ENCODE results near the gene FOXR2. TPM values are rescaled to one million over a fixed set of nuclear protein-coding genes. Genes with fewer than 3 reads are reported as not detected.

Gene FOXR2
- 0.22 TPM for polyA plus RNA-seq
- long read RNA-seq, donor 1, result 0 reads
- long read RNA-seq, donor 2, result 0 reads
- long read RNA-seq, donor 3, result 0 reads
- long read RNA-seq, donor 4, result 0 reads
- long read RNA-seq, donor 5, result 0 reads
- long read RNA-seq, donor 6, result 0 reads
- long read RNA-seq, donor 7, result 0 reads
- long read RNA-seq, donor 8, result 0 reads
- long read RNA-seq, donor 9, result 0 reads
- long read RNA-seq, donor 10, result 0 reads
- long read RNA-seq, donor 11, result 0 reads

DNA sequence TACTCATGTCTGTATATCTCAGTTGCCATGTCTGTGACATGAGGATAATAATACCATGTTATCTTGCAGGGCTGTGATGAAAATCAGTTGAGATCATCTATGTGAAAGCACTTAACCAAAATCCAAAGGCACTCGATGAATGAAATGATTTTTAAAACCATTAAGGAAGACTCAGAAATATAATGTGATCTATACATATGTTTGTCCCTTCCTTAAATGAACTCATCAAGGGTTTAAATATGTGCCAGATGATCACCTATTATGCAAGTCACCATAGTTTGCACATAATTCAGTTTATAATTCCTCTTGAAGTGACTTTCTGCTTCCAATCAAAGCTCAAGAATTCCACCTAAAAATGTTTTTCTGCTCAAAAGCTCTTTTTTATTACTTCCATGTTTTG, at the start of gene FOXR2:
Gene FOXR2, plus strand, starts transcription at position 301 of the 400 bp plus-strand sequence. CDS start 312 bp downstream, outside the sequence.
- no peaks in the 10 kb centered on the region for H3K36me3 ChIP-seq (ENCODE audit: control insufficient read depth, insufficient read depth, low read length)
- H3K4me3 ChIP-seq (ENCODE audit: low read length), result no peak within 1 kb of the TSS
- no peaks in the 10 kb centered on the region for H3K9me3 ChIP-seq (ENCODE audit: control insufficient read depth, low read depth, low read length)
- H3K27ac ChIP-seq (ENCODE audit: low read length), result no peak within 1 kb of the TSS
- WGBS (ENCODE audit: insufficient coverage, low lambda C conversion rate), result no CpG with 5 or more reads among the region's 1 CpG
- no peaks in the 10 kb centered on the region for H3K4me1 ChIP-seq (ENCODE audit: control insufficient read depth, insufficient read depth, low read length)
- H3K27me3 ChIP-seq (ENCODE audit: control insufficient read depth, insufficient read depth, low read length), result no peaks in the 10 kb centered on the region
- no peak for DNase-seq

- no peaks in the 10 kb centered on the region for H3K36me3 ChIP-seq (ENCODE audit: control insufficient read depth, insufficient read depth, low read length)
- no peaks in the 10 kb centered on the region for H3K27me3 ChIP-seq (ENCODE audit: control insufficient read depth, insufficient read depth, low read length)
- H3K27ac ChIP-seq (ENCODE audit: low read length), result no peak overlapping the region
- H3K4me1 ChIP-seq (ENCODE audit: control insufficient read depth, insufficient read depth, low read length), result no peaks in the 10 kb centered on the region
- no peak overlapping the region for H3K4me3 ChIP-seq (ENCODE audit: low read length)
- H3K9me3 ChIP-seq (ENCODE audit: control insufficient read depth, low read depth, low read length), result peaks cover 2% of the 10 kb centered on the region
- no peak for DNase-seq
Observed at GRCh38 chrX:55579115-55579514, 44.1 kb upstream of the FOXR2 start.

GRCh38 chrX:55582447-55582846, 40.8 kb upstream of the FOXR2 start:
- WGBS (ENCODE audit: insufficient coverage, low lambda C conversion rate), result no CpG with 5 or more reads among the region's 1 CpG
- H3K36me3 ChIP-seq (ENCODE audit: control insufficient read depth, insufficient read depth, low read length), result no peaks in the 10 kb centered on the region
- H3K9me3 ChIP-seq (ENCODE audit: control insufficient read depth, low read depth, low read length), result peaks cover 2% of the 10 kb centered on the region
- no peaks in the 10 kb centered on the region for H3K27me3 ChIP-seq (ENCODE audit: control insufficient read depth, insufficient read depth, low read length)
- no peaks in the 10 kb centered on the region for H3K4me1 ChIP-seq (ENCODE audit: control insufficient read depth, insufficient read depth, low read length)
- no peak overlapping the region for H3K27ac ChIP-seq (ENCODE audit: low read length)
- no peak for DNase-seq
- no peak overlapping the region for H3K4me3 ChIP-seq (ENCODE audit: low read length)

DNA sequence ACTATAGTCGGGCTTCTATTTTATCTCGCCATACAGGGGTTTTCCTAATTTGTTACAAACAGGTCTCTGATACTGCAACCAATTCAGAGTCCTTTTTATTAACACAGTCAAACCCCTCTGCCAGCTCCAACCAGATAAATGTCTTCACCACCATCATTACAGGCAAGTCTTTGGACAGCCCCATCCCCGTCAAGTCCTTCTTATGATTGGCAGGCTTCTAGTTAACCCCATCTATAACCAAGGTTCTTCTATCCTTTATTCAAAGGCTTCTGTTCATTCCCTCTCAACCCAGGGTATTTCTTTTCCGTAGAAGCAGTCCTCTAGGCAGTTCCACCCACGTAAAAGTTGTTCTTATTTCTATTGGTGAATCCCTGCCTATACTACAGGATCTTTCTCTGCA, 29.9 kb upstream of the FOXR2 start:
- no CpG with 5 or more reads among the region's 5 CpGs for WGBS (ENCODE audit: insufficient coverage, low lambda C conversion rate)
- H3K27ac ChIP-seq (ENCODE audit: low read length), result no peak overlapping the region
- no peaks in the 10 kb centered on the region for H3K36me3 ChIP-seq (ENCODE audit: control insufficient read depth, insufficient read depth, low read length)
- H3K9me3 ChIP-seq (ENCODE audit: control insufficient read depth, low read depth, low read length), result no peaks in the 10 kb centered on the region
- no peak for DNase-seq
- no peak overlapping the region for H3K4me3 ChIP-seq (ENCODE audit: low read length)
- no peaks in the 10 kb centered on the region for H3K27me3 ChIP-seq (ENCODE audit: control insufficient read depth, insufficient read depth, low read length)
- no peaks in the 10 kb centered on the region for H3K4me1 ChIP-seq (ENCODE audit: control insufficient read depth, insufficient read depth, low read length)

DNA sequence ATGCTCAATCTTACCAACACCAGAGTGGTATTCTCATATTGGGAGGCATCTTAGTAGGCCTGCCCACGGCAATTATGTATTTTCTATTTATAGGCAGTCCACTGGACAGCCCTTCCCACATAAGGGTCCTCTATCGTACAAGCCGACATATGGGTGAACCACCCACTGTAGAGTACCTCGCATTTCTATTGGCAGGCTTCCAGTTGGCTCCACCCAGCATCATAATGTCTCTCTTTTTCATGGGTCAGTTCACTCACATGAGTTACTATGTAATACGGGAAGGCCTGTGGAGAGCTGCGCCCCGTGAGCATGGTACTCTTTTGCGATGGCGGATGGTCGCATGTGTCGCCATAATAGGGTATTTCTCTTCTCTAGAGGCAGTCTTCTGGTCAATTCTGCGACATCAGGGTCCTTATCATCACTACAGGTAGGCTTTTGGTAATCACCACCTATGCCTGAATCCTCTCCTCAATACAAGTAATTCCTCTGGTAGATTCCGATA, 29.4 kb upstream of the FOXR2 start:
- H3K27me3 ChIP-seq (ENCODE audit: control insufficient read depth, insufficient read depth, low read length), result no peaks in the 10 kb centered on the region
- no peak for DNase-seq
- no peak overlapping the region for H3K4me3 ChIP-seq (ENCODE audit: low read length)
- no peaks in the 10 kb centered on the region for H3K36me3 ChIP-seq (ENCODE audit: control insufficient read depth, insufficient read depth, low read length)
- H3K4me1 ChIP-seq (ENCODE audit: control insufficient read depth, insufficient read depth, low read length), result no peaks in the 10 kb centered on the region
- H3K27ac ChIP-seq (ENCODE audit: low read length), result no peak overlapping the region
- no peaks in the 10 kb centered on the region for H3K9me3 ChIP-seq (ENCODE audit: control insufficient read depth, low read depth, low read length)
- no CpG with 5 or more reads among the region's 13 CpGs for WGBS (ENCODE audit: insufficient coverage, low lambda C conversion rate)

DNA sequence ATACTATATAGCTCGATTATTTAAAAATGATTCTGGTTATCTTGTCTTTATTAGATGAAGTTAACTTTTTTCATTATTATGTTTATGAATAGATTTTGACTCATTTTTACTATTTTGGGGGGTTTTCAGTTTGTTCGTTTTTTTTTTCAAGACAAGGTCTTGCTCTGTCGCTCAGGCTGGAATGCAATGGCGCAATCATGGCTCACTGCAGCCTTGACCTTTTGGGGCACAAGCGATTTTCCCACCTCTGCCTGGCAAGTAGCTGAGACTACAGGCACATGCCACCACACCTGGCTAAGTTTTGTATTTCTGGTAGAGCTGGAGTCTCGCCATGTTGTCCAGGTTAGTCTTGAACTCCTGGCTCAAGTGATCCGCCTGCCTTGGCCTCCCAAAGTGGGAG, 24.9 kb upstream of the FOXR2 start:
- whole genome bisulfite sequencing (ENCODE audit: insufficient coverage, low lambda C conversion rate), result no CpG with 5 or more reads among the region's 7 CpGs
- DNase-seq, result no peak
- no peak overlapping the region for H3K27ac ChIP-seq (ENCODE audit: low read length)
- H3K27me3 ChIP-seq (ENCODE audit: control insufficient read depth, insufficient read depth, low read length), result no peaks in the 10 kb centered on the region
- no peaks in the 10 kb centered on the region for H3K36me3 ChIP-seq (ENCODE audit: control insufficient read depth, insufficient read depth, low read length)
- no peak overlapping the region for H3K4me3 ChIP-seq (ENCODE audit: low read length)
- H3K4me1 ChIP-seq (ENCODE audit: control insufficient read depth, insufficient read depth, low read length), result no peaks in the 10 kb centered on the region
- H3K9me3 ChIP-seq (ENCODE audit: control insufficient read depth, low read depth, low read length), result no peaks in the 10 kb centered on the region

GRCh38 chrX:55619547-55619946, 3.7 kb upstream of the FOXR2 start:
- H3K27me3 ChIP-seq (ENCODE audit: control insufficient read depth, insufficient read depth, low read length), result no peaks in the 10 kb centered on the region
- WGBS (ENCODE audit: insufficient coverage, low lambda C conversion rate), result 86% methylated on average over 1 of the region's 2 CpGs
- H3K4me3 ChIP-seq (ENCODE audit: low read length), result no peak overlapping the region
- H3K9me3 ChIP-seq (ENCODE audit: control insufficient read depth, low read depth, low read length), result no peaks in the 10 kb centered on the region
- DNase-seq, result no peak
- H3K27ac ChIP-seq (ENCODE audit: low read length), result no peak overlapping the region
- H3K4me1 ChIP-seq (ENCODE audit: control insufficient read depth, insufficient read depth, low read length), result no peaks in the 10 kb centered on the region
- H3K36me3 ChIP-seq (ENCODE audit: control insufficient read depth, insufficient read depth, low read length), result no peaks in the 10 kb centered on the region

GRCh38 chrX:55624403-55624802, 1.2 kb downstream of the FOXR2 start:
- Histone ChIP-seq H3K27ac (ENCODE audit: low read length) (no peak overlapping the region), H3K4me3 (ENCODE audit: low read length) (no peak overlapping the region), H3K36me3 (ENCODE audit: control insufficient read depth, insufficient read depth, low read length) (no peaks in the 10 kb centered on the region), H3K9me3 (ENCODE audit: control insufficient read depth, low read depth, low read length) (no peaks in the 10 kb centered on the region), H3K27me3 (ENCODE audit: control insufficient read depth, insufficient read depth, low read length) (no peaks in the 10 kb centered on the region), H3K4me1 (ENCODE audit: control insufficient read depth, insufficient read depth, low read length) (no peaks in the 10 kb centered on the region)
- no CpG with 5 or more reads among the region's 5 CpGs for WGBS (ENCODE audit: insufficient coverage, low lambda C conversion rate)
- DNase-seq, result no peak

GRCh38 chrX:55636109-55636508, 12.9 kb downstream of the FOXR2 start:
- no peaks in the 10 kb centered on the region for H3K36me3 ChIP-seq (ENCODE audit: control insufficient read depth, insufficient read depth, low read length)
- H3K4me1 ChIP-seq (ENCODE audit: control insufficient read depth, insufficient read depth, low read length), result no peaks in the 10 kb centered on the region
- H3K27ac ChIP-seq (ENCODE audit: low read length), result no peak overlapping the region
- WGBS (ENCODE audit: insufficient coverage, low lambda C conversion rate), result no CpG with 5 or more reads among the region's 8 CpGs
- no peaks in the 10 kb centered on the region for H3K9me3 ChIP-seq (ENCODE audit: control insufficient read depth, low read depth, low read length)
- no peak overlapping the region for H3K4me3 ChIP-seq (ENCODE audit: low read length)
- DNase-seq, result no peak
- no peaks in the 10 kb centered on the region for H3K27me3 ChIP-seq (ENCODE audit: control insufficient read depth, insufficient read depth, low read length)

DNA sequence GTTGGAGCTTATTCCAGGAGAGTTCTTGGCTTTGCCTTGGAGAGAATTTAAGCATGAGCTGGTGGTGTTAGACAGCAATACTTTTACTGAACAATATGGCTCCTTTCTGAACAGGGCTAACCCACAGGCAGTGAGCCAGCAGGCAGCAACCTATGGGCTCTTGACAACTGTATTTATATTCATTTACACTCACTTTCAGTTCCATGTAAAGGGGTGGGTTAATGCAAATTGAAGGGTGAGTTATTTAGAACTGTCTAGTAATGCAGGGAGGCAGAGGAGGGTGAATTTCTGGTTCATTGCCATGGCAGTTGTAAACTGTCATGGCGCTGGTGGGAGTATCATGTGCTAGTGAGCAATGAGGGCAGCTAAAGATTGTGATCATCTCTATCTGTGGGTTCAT, 15.7 kb downstream of the FOXR2 start:
- Histone ChIP-seq H3K4me3 (ENCODE audit: low read length) (no peak overlapping the region), H3K4me1 (ENCODE audit: control insufficient read depth, insufficient read depth, low read length) (no peaks in the 10 kb centered on the region), H3K36me3 (ENCODE audit: control insufficient read depth, insufficient read depth, low read length) (no peaks in the 10 kb centered on the region), H3K27ac (ENCODE audit: low read length) (no peak overlapping the region), H3K9me3 (ENCODE audit: control insufficient read depth, low read depth, low read length) (no peaks in the 10 kb centered on the region), H3K27me3 (ENCODE audit: control insufficient read depth, insufficient read depth, low read length) (no peaks in the 10 kb centered on the region)
- no peak for DNase-seq
- no CpG with 5 or more reads among the region's 1 CpG for WGBS (ENCODE audit: insufficient coverage, low lambda C conversion rate)

GRCh38 chrX:55640854-55641253, 17.7 kb downstream of the FOXR2 start:
- WGBS (ENCODE audit: insufficient coverage, low lambda C conversion rate), result no CpG with 5 or more reads among the region's 4 CpGs
- Histone ChIP-seq H3K4me3 (ENCODE audit: low read length) (no peak overlapping the region), H3K27ac (ENCODE audit: low read length) (no peak overlapping the region), H3K27me3 (ENCODE audit: control insufficient read depth, insufficient read depth, low read length) (no peaks in the 10 kb centered on the region), H3K9me3 (ENCODE audit: control insufficient read depth, low read depth, low read length) (no peaks in the 10 kb centered on the region), H3K4me1 (ENCODE audit: control insufficient read depth, insufficient read depth, low read length) (no peaks in the 10 kb centered on the region), H3K36me3 (ENCODE audit: control insufficient read depth, insufficient read depth, low read length) (no peaks in the 10 kb centered on the region)
- DNase-seq, result no peak

Measured in large intestine (tissue), 12 donors.